Measurements from ENCODE around the gene IMMP2L.
"Not testable (repeated sequence)": the region's sequence is repeated elsewhere in the genome, so short reads cannot be mapped to it uniquely, and the experiment has no call there.

IMMP2L gene

GRCh38 chr7:111324776-111325175 is 237.5 kb downstream of the IMMP2L start:
- DNase-seq: no peak

DNA sequence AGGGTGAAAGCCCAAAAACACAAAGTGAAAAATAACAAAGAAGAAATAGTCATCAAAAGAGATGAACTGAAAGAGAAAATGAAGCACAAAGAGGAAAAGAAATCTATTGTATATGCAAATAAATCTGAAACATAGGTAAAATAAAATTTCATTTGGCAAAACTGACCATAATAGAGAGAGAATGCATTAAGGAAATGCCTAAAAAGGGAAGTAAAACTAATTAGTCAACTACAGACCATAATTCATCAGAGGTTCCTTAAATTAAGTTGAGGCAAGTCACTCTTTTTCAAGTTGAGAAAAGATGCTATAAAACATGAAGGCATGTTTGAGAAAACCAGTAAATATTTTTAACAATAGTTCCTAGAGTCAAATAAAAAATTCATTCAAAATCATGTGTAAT is 238.1 kb downstream of the IMMP2L start:
- no peak for DNase-seq

DNA sequence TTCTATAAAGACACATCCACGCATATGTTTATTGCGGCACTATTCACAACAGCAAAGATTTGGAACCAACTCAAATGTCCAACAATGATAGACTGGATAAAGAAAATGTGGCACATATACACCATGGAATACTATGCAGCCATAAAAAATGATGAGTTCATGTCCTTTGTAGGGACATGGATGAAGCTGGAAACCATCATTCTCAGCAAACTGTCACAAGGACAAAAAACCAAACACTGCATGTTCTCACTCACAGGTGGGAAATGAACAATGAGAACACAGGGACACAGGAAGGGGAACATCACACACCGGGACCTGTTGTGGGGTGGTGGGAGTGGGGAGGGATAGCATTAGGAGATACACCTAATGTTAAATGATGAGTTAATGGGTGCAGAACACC is 238.6 kb downstream of the IMMP2L start:
- not testable (repeated sequence) for DNase-seq

GRCh38 chr7:111320133-111320532 is 242.2 kb downstream of the IMMP2L start:
- DNase-seq: no peak

- no peak for DNase-seq
These were observed 249.3 kb downstream of the IMMP2L start for GRCh38 chr7:111312966-111313365.

- DNase-seq: no peak
These were observed 253.6 kb downstream of the IMMP2L start for GRCh38 chr7:111308691-111309090.

- no peak for DNase-seq
These were observed 260.4 kb downstream of the IMMP2L start for GRCh38 chr7:111301891-111302290.

GRCh38 chr7:111294494-111294893 is 267.8 kb downstream of the IMMP2L start:
- no peak for DNase-seq

GRCh38 chr7:111292026-111292470 is 270.2 kb downstream of the IMMP2L start:
- no peak for DNase-seq

DNA sequence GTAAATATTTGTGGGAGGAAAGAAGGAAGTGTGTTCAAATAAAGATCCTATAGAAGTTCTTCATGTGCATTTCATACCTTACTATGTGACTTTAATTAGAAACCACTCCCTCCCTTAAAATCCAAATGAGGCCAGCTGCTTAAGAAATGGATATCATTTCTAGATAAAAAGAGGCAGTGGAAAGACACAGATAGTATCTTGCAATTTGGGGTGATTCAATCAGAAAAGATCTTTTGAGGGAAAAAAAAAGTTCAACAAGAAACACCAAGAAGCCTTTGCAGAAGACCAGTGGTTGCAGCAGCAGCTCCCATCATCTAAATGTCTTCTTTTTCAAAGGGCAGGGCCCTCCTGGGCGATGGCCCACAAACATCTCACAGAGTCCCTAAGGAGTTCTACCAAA is 271.3 kb downstream of the IMMP2L start:
- no peak for DNase-seq

DNA sequence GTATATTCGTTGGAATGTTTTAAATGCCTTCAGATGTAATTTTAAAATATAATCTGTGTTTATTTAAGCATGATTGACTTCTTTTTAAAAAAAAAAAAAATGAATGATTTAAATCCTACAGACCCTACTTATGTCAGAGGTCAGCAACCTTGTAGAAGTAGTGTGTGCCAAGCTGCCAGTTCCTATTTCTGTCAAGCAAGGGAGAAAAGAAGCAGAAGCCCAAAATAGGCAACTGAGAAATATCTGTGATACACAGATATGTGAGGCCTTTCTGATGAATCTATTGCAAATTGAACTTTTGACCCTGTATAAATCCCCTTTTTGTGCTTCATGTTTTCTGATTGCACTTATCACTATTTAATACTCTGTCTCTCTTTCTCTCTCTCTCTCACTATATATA is 271.9 kb downstream of the IMMP2L start:
- no peak for DNase-seq

GRCh38 chr7:111288441-111288840 is 273.9 kb downstream of the IMMP2L start:
- DNase-seq: not testable (repeated sequence)

DNA sequence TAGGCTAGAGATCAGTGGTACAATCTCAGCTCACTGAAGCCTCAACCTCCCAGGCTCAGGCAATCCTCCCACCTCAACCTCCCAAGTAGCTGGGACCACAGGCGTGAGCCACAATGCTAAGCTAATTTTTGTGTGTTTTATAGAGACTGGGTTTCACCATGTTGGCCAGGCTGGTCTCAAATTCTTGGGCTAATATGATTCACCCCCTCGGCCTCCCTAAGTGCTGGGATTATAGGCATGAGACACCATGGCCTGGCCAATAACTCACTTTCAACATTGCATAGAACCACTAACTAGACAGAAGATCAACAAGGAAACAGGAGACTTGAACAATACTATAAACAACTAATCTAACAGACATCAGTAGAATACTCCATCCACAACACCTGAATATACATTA is 279.7 kb downstream of the IMMP2L start:
- DNase-seq: no peak

- DNase-seq: no peak
These were observed 287.4 kb downstream of the IMMP2L start for GRCh38 chr7:111274857-111275256.

DNA sequence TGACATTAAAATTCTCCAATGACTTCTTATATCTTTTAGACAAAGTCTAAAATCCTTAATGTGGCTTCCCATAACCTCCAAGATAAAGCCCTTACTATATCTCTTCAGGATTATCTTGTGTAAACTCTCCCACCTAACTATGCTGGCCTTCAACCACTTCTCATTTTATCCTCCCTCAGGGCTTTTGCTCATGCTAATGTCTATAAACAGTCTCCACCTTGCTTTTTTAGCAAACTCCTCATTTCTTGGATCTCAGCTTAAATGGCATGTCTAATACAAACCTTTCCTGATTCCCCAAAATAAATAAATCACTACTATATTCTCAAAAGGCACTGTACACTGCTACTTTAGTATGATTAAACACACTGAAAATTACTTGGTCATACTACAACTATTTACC is 290.2 kb downstream of the IMMP2L start:
- DNase-seq: no peak

- DNase-seq: not testable (repeated sequence)
These were observed 291.5 kb downstream of the IMMP2L start for GRCh38 chr7:111270794-111271193.

- no peak for DNase-seq
These were observed 293.4 kb downstream of the IMMP2L start for GRCh38 chr7:111268941-111269340.

GRCh38 chr7:111266613-111267012 is 295.7 kb downstream of the IMMP2L start:
- no peak for DNase-seq

- no peak for DNase-seq
These were observed 296.9 kb downstream of the IMMP2L start for GRCh38 chr7:111265394-111265793.

- no peak for DNase-seq
These were observed 297.3 kb downstream of the IMMP2L start for GRCh38 chr7:111264981-111265380.

GRCh38 chr7:111264111-111264868 is 298.0 kb downstream of the IMMP2L start:
- no peak for DNase-seq

DNA sequence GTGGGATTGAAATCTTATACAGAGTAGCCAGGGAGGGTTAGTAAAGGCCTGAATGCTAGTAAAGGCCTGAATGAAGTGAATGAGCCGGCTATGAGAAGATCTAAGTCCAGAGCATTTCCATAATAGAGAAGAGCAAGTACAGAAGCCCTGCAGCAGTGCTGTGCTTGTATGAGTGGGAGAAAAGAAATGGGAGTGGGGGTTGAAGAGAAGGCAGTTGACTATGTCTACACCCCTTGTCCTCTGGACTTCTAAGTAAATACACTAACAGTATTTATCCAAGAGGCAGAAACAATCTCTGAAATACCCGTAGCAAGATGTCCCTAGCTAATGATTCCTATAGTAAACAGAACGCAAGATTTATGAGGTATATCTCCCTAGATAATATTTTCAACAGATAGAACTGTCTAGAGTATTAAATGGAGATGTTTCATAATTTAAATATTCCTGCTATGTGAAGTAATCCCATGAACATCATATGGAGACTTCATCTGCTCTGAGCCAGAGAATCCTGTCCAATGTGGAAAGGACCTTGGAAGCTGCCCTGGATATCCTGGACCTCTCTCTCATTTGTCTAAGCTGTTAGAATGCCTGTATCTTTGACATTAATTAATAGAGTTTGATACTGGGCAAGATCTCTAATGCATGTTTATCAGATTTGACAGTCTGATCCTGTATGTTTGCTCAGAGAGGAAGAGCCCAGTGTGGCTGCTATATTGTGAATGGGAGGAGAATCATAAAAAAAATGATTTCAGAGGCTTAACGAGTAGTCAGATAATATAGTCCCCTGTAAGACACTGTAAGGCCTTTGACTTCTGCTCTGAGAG is 299.8 kb downstream of the IMMP2L start:
- DNase-seq: no peak

DNA sequence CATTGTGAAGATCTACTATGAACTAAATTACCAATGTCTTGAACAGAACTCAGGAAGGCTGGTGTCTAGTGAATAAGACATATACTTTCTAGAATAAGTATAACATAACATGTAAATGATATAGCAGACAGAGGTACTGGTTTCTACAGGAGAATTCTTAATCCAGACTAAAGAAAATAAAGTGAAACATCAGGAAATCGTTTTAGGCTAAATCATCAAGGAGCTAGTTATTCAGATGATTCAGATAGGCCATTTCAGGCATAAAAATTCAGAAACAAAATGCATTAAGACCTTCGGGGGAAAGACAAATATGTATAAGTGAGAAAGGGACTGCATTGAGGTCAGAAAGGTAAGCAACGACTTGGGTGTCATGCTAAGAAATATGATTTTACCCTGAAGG is 300.8 kb downstream of the IMMP2L start:
- DNase-seq: no peak

DNA sequence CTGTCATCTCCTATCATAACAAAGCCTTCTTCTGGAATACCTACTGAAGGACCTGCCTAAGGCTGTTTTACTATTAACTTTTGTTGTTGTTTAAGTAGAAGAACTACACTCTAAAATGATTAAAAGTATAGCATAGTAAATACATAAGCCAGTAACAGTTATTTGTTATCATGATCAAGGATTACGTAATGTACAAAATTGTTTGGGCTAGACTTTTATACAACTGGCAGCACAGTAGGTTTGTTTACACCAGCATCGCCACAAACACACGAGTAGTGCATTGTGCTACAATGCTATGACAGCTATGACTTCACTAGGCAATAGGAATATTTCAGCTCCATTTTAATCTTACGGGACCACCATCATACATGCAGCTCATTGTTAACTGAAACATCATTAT is 302.3 kb downstream of the IMMP2L start:
- DNase-seq: no peak
